Activated CD4-positive, alpha-beta T cell treated with anti-CD3 and anti-CD28 coated beads, Interleukin-2, amount 10 ng/mL, durations not matched to agents 24 days and 14 days (primary cell): Measurements from ENCODE around the gene CCNC. TPM values are rescaled to one million over a fixed set of nuclear protein-coding genes. Genes with fewer than 3 reads are reported as not detected.
A peak's percentile ranks its signal among the peaks of the same experiment; 100 is the strongest.
"Not testable (repeated sequence)": the region's sequence is repeated elsewhere in the genome, so short reads cannot be mapped to it uniquely, and the experiment has no call there.

Source experiments
- DNase-seq: peaks from one replicate; pipeline ENCODE4 v3.0.0; 2022
- H3K27ac Mint-ChIP-seq: one replicate; pipeline ENCODE4 v1.8.0; 2022; ENCODE audit warnings: mild to moderate bottlenecking, mixed read lengths
- H3K27me3 Mint-ChIP-seq: one replicate; pipeline ENCODE4 v1.8.0; 2022; ENCODE audit warnings: mixed read lengths
- H3K36me3 Mint-ChIP-seq: one replicate; pipeline ENCODE4 v1.8.0; 2022; ENCODE audit warnings: low read depth, mild to moderate bottlenecking, mixed read lengths
- H3K4me1 Mint-ChIP-seq: one replicate; pipeline ENCODE4 v1.8.0; 2021; ENCODE audit warnings: mixed read lengths
- H3K4me3 Mint-ChIP-seq: one replicate; pipeline ENCODE4 v1.8.0; 2022; ENCODE audit warnings: mild to moderate bottlenecking, moderate library complexity, mixed read lengths
- H3K9me3 Mint-ChIP-seq: one replicate; pipeline ENCODE4 v1.8.0; 2021; ENCODE audit warnings: mixed read lengths
- intact Hi-C: fragments of 100-400 bp; cut with micrococcal nuclease; formaldehyde crosslinking; loops from one replicate; pipeline ENCODE4 v1.15.1; 2023
- total RNA-seq: library from RNA; stranded (reverse); gene quantifications from 2 replicates; pipeline ENCODE4 v1.2.3, GENCODE V29; 2022

Gene CCNC
- total RNA-seq, 1 donor from 2014 or later, result 56.0 TPM

GRCh38 chr6:99606656-99607415 lies 38.4 kb upstream of the CCNC start, which contains the start of gene PRDM13:
Gene PRDM13, plus strand, starts transcription at chr6:99606833. Its CDS starts 202 bp downstream, at chr6:99607035.
- DNase-seq, result peak; percentile 60
- Mint-ChIP-seq H3K36me3 (peaks cover 4% of the 10 kb centered on the region), H3K4me3 (no peak within 1 kb of the TSS), H3K4me1 (peaks cover 43% of the 10 kb centered on the region), H3K9me3 (peaks cover 12% of the 10 kb centered on the region), H3K27ac (peak within 1 kb of the TSS; percentile 56), H3K27me3 (peaks cover 86% of the 10 kb centered on the region)
- intact Hi-C loops, result loop anchor here (1.0 kb wide), 1 partner anchor 11 kb away; no protein-coding TSS in a partner anchor

GRCh38 chr6:99605911-99606655 lies 37.6 kb upstream of the CCNC start:
- H3K36me3 Mint-ChIP-seq, result peaks cover 4% of the 10 kb centered on the region
- DNase-seq, result peak; percentile 52
- peaks cover 36% of the 10 kb centered on the region for H3K4me1 Mint-ChIP-seq
- no peak overlapping the region for H3K4me3 Mint-ChIP-seq
- H3K27ac Mint-ChIP-seq, result peak overlapping the region; percentile 36
- peaks cover 12% of the 10 kb centered on the region for H3K9me3 Mint-ChIP-seq
- peaks cover 84% of the 10 kb centered on the region for H3K27me3 Mint-ChIP-seq
- intact Hi-C loops, result loop anchor here (1.0 kb wide), 1 partner anchor 10 kb away; no protein-coding TSS in a partner anchor

GRCh38 chr6:99605074-99605734 lies 36.7 kb upstream of the CCNC start:
- Mint-ChIP-seq H3K36me3 (peaks cover 4% of the 10 kb centered on the region), H3K27me3 (peaks cover 85% of the 10 kb centered on the region), H3K4me1 (peaks cover 28% of the 10 kb centered on the region), H3K9me3 (peaks cover 12% of the 10 kb centered on the region), H3K4me3 (peak overlapping the region; percentile 19), H3K27ac (peak overlapping the region; percentile 62)
- DNase-seq, result peak; percentile 61
- intact Hi-C loops, result no loop called here

GRCh38 chr6:99604166-99605073 lies 36.0 kb upstream of the CCNC start:
- peak overlapping the region; percentile 62 for H3K27ac Mint-ChIP-seq

GRCh38 chr6:99603421-99604165 lies 35.1 kb upstream of the CCNC start:
- DNase-seq, result peak; percentile 71
- peaks cover 19% of the 10 kb centered on the region for H3K4me1 Mint-ChIP-seq
- intact Hi-C loops, result loop anchor here (1.0 to 2.0 kb wide), 3 partner anchors 15 to 863 kb away; no protein-coding TSS in a partner anchor
- H3K27me3 Mint-ChIP-seq, result peaks cover 87% of the 10 kb centered on the region
- peak overlapping the region; percentile 39 for H3K4me3 Mint-ChIP-seq
- peaks cover 3% of the 10 kb centered on the region for H3K9me3 Mint-ChIP-seq
- H3K36me3 Mint-ChIP-seq, result peaks cover 4% of the 10 kb centered on the region
- H3K27ac Mint-ChIP-seq, result peak overlapping the region; percentile 11

More at GRCh38 chr6:99604166-99605073, 36.0 kb upstream of the CCNC start:
- H3K27me3 Mint-ChIP-seq, result peaks cover 86% of the 10 kb centered on the region
- peak; percentile 54 for DNase-seq
- H3K36me3 Mint-ChIP-seq, result peaks cover 4% of the 10 kb centered on the region
- peaks cover 8% of the 10 kb centered on the region for H3K9me3 Mint-ChIP-seq
- peak overlapping the region; percentile 39 for H3K4me3 Mint-ChIP-seq
- intact Hi-C loops, result no loop called here
- peaks cover 24% of the 10 kb centered on the region for H3K4me1 Mint-ChIP-seq

- H3K36me3 Mint-ChIP-seq, result no peaks in the 10 kb centered on the region
- peak overlapping the region; percentile 34 for H3K27ac Mint-ChIP-seq
- H3K9me3 Mint-ChIP-seq, result no peaks in the 10 kb centered on the region
- H3K27me3 Mint-ChIP-seq, result peaks cover 87% of the 10 kb centered on the region
- H3K4me3 Mint-ChIP-seq, result peak overlapping the region; percentile 67
- intact Hi-C loops, result loop anchor here (1.0 to 2.0 kb wide), 4 partner anchors 9 to 864 kb away; no protein-coding TSS in a partner anchor
- peaks cover 16% of the 10 kb centered on the region for H3K4me1 Mint-ChIP-seq
- peak; percentile 63 for DNase-seq
Observed at GRCh38 chr6:99602520-99603420, 34.3 kb upstream of the CCNC start.

GRCh38 chr6:99594696-99595095 lies 26.2 kb upstream of the CCNC start:
- H3K36me3 Mint-ChIP-seq, DNase-seq, H3K9me3 Mint-ChIP-seq, intact Hi-C loops, H3K27ac Mint-ChIP-seq, H3K4me3 Mint-ChIP-seq: not testable (repeated sequence)
- H3K27me3 Mint-ChIP-seq, result peaks cover 86% of the 10 kb centered on the region
- H3K4me1 Mint-ChIP-seq, result peaks cover 17% of the 10 kb centered on the region

- no peak for DNase-seq
- H3K4me3 Mint-ChIP-seq, result no peak overlapping the region
- H3K9me3 Mint-ChIP-seq, result peaks cover 4% of the 10 kb centered on the region
- peaks cover 84% of the 10 kb centered on the region for H3K27me3 Mint-ChIP-seq
- peaks cover 25% of the 10 kb centered on the region for H3K4me1 Mint-ChIP-seq
- no peak overlapping the region for H3K27ac Mint-ChIP-seq
- H3K36me3 Mint-ChIP-seq, result peaks cover 3% of the 10 kb centered on the region
- intact Hi-C loops, result no loop called here
Observed at GRCh38 chr6:99592900-99593299, 24.4 kb upstream of the CCNC start.

GRCh38 chr6:99591673-99592364 lies 23.4 kb upstream of the CCNC start:
- Mint-ChIP-seq H3K4me1 (peaks cover 25% of the 10 kb centered on the region), H3K9me3 (peaks cover 4% of the 10 kb centered on the region), H3K27ac (no peak overlapping the region), H3K36me3 (peaks cover 3% of the 10 kb centered on the region), H3K27me3 (peaks cover 80% of the 10 kb centered on the region), H3K4me3 (peak overlapping the region; percentile 10)
- DNase-seq, result no peak
- intact Hi-C loops, result no loop called here

GRCh38 chr6:99590728-99591672 lies 22.5 kb upstream of the CCNC start:
- intact Hi-C loops, result no loop called here
- peaks cover 76% of the 10 kb centered on the region for H3K27me3 Mint-ChIP-seq
- H3K4me3 Mint-ChIP-seq, result peak overlapping the region; percentile 10
- DNase-seq, result peak; percentile 59
- H3K4me1 Mint-ChIP-seq, result peaks cover 25% of the 10 kb centered on the region
- H3K27ac Mint-ChIP-seq, result no peak overlapping the region
- H3K9me3 Mint-ChIP-seq, result peaks cover 4% of the 10 kb centered on the region
- H3K36me3 Mint-ChIP-seq, result peaks cover 3% of the 10 kb centered on the region
